ENCODE data around the gene ATF4. TPM values are rescaled to one million over a fixed set of nuclear protein-coding genes. Genes with fewer than 3 reads are reported as not detected.
A peak's percentile ranks its signal among the peaks of the same experiment; 100 is the strongest.
"Not testable (repeated sequence)": the region's sequence is repeated elsewhere in the genome, so short reads cannot be mapped to it uniquely, and the experiment has no call there.

The ATF4 gene
- total and polyA plus RNA-seq, 8 donors = 155 to 929 (median 419) TPM

GRCh38 chr22:39518144-39518786 is 2.1 kb upstream of the ATF4 start:
- 41 to 51% (median 46%) methylated on average over 5 of the region's 5 CpGs for WGBS, 5 donors
- Histone ChIP-seq H3K27me3 (no peaks in the 10 kb centered on the region), H3K9me3 (no peaks in the 10 kb centered on the region), H3K4me1 (peaks cover 27 to 49% (median 39%) of the 10 kb centered on the region in 4 donors), H3K36me3 (peaks cover 41 to 67% (median 66%) of the 10 kb centered on the region in 4 donors), H3K4me3 (no peak overlapping the region), H3K27ac (peak overlapping the region in 3 of 5 donors; percentile 98 to 99 (median 99))
- TF ChIP-seq POLR2A (IDR thresholded peaks at IDR 0.05) = no peak
- TF ChIP-seq, protein P1, sequence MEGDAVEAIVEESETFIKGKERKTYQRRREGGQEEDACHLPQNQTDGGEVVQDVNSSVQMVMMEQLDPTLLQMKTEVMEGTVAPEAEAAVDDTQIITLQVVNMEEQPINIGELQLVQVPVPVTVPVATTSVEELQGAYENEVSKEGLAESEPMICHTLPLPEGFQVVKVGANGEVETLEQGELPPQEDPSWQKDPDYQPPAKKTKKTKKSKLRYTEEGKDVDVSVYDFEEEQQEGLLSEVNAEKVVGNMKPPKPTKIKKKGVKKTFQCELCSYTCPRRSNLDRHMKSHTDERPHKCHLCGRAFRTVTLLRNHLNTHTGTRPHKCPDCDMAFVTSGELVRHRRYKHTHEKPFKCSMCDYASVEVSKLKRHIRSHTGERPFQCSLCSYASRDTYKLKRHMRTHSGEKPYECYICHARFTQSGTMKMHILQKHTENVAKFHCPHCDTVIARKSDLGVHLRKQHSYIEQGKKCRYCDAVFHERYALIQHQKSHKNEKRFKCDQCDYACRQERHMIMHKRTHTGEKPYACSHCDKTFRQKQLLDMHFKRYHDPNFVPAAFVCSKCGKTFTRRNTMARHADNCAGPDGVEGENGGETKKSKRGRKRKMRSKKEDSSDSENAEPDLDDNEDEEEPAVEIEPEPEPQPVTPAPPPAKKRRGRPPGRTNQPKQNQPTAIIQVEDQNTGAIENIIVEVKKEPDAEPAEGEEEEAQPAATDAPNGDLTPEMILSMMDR (IDR thresholded peaks at IDR 0.05) = no peak
- TF ChIP-seq POLR2AphosphoS5 (IDR thresholded peaks at IDR 0.05) = no peak
- TF ChIP-seq EP300 (IDR thresholded peaks at IDR 0.05) = no peak
- DNase-seq = peak in 1 of 2 donors; percentile 24
- intact Hi-C loops (cut with DNase I; ENCODE audit: low total_unique reads) = loop anchor here (10.0 kb wide), 1 partner anchor 113 kb away; no protein-coding TSS in a partner anchor

GRCh38 chr22:39518996-39519680 is 1.2 kb upstream of the ATF4 start:
- Histone ChIP-seq H3K4me3 (peak overlapping the region; percentile 95 to 100 (median 98)), H3K36me3 (peaks cover 41 to 67% (median 66%) of the 10 kb centered on the region in 4 donors), H3K27me3 (no peaks in the 10 kb centered on the region), H3K27ac (peak overlapping the region; percentile 98 to 100 (median 99)), H3K9me3 (no peaks in the 10 kb centered on the region), H3K4me1 (peaks cover 33 to 53% (median 47%) of the 10 kb centered on the region in 4 donors)
- DNase-seq = peak in 1 of 2 donors; percentile 67
- intact Hi-C loops (cut with DNase I; ENCODE audit: low total_unique reads) = loop anchor here (10.0 kb wide), 1 partner anchor 114 kb away; no protein-coding TSS in a partner anchor
- WGBS, 5 donors = 7 to 9% (median 8%) methylated on average over 22 to 24 of the region's 24 CpGs
- no peak for TF ChIP-seq POLR2A (IDR thresholded peaks at IDR 0.05)
- no peak for TF ChIP-seq EP300 (IDR thresholded peaks at IDR 0.05)

DNA sequence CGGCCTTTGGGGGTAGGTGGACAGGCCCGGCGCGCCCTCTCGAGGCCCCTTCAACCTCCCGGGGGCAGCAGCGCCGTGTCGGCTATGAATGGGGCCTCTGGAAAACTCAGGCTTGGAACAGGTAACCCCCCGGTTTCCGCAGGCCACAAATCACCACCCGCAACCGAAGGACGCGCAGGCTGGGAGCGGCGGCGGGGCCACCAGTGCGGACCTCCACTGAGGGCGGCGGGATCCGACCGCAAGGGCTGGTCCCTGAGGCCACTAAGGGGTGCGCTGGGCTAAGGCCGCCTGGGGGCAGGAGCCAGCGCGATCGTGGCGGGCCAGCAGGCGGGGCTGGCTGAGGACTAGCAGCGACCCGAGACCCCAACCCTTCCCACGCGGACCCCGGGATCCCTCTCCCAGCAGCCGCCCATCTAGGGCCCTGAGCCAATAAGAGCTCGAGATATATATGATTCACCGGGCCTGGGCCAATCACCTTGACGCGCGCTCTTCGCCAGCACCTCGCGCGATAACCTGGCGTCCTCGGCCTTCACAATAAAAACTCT is 609 bp upstream of the ATF4 start:
- Histone ChIP-seq H3K27me3 (no peaks in the 10 kb centered on the region), H3K36me3 (peaks cover 44 to 67% (median 66%) of the 10 kb centered on the region in 4 donors), H3K4me3 (peak overlapping the region; percentile 95 to 100 (median 98)), H3K4me1 (peaks cover 40 to 55% (median 51%) of the 10 kb centered on the region in 4 donors), H3K27ac (peak overlapping the region; percentile 98 to 100 (median 99)), H3K9me3 (no peaks in the 10 kb centered on the region)
- TF ChIP-seq POLR2AphosphoS5 (IDR thresholded peaks at IDR 0.05) (peak; percentile 43 to 75 (median 61)), EP300 (IDR thresholded peaks at IDR 0.05) (no peak), POLR2A (IDR thresholded peaks at IDR 0.05) (peak in 1 of 4 donors; percentile 63)
- TF ChIP-seq, protein P1 (IDR thresholded peaks at IDR 0.05) = peak in 3 of 7 experiments; percentile 12 to 31 (median 28)
- peak; percentile 98 to 100 for DNase-seq
- WGBS, 5 donors = 0% methylated on average over 19 to 47 of the region's 47 CpGs
- intact Hi-C loops (cut with DNase I; ENCODE audit: low total_unique reads) = loop anchor here (10.0 kb wide), 1 partner anchor 115 kb away; no protein-coding TSS in a partner anchor

GRCh38 chr22:39521106-39521885 is 934 bp downstream of the ATF4 start:
- H3K27me3 ChIP-seq; H3K9me3 ChIP-seq; DNase-seq; intact Hi-C loops (cut with DNase I; ENCODE audit: low total_unique reads): not testable (repeated sequence)
- 1 to 2% (median 1%) methylated on average over 25 to 28 of the region's 28 CpGs for WGBS, 5 donors
- H3K36me3 ChIP-seq = peaks cover 37 to 64% (median 58%) of the 10 kb centered on the region in 4 donors
- peak overlapping the region; percentile 98 to 100 (median 99) for H3K27ac ChIP-seq
- H3K4me3 ChIP-seq = peak overlapping the region; percentile 95 to 100 (median 98)
- H3K4me1 ChIP-seq = peaks cover 41 to 70% (median 66%) of the 10 kb centered on the region in 4 donors

- intact Hi-C loops (cut with DNase I; ENCODE audit: low total_unique reads); H3K27me3 ChIP-seq; H3K9me3 ChIP-seq; DNase-seq: not testable (repeated sequence)
- Histone ChIP-seq H3K36me3 (peaks cover 37 to 56% (median 51%) of the 10 kb centered on the region in 4 donors), H3K27ac (peak overlapping the region in 4 of 5 donors; percentile 98 to 100 (median 99)), H3K4me3 (peak overlapping the region; percentile 95 to 100 (median 98)), H3K4me1 (peaks cover 41 to 77% (median 73%) of the 10 kb centered on the region in 4 donors)
- WGBS, 5 donors = 2 to 12% (median 8%) methylated on average over 3 to 5 of the region's 5 CpGs
These were observed 1.7 kb downstream of the ATF4 start for GRCh38 chr22:39522091-39522490.

Data from stomach (tissue), 9 donors.